Nephron (organoid): ENCODE measurements around the gene CMTM1.

Experiments
- H3K27ac Mint-ChIP-seq, 3 experiments: 2 replicates each; pipeline ENCODE4 v1.8.0; 2020; ENCODE audit warnings: mixed read lengths in 3 of 3, mild to moderate bottlenecking in 2 of 3, moderate library complexity in 1 of 3
- H3K27me3 Mint-ChIP-seq: 2 replicates; pipeline ENCODE4 v1.8.0; 2021; ENCODE audit warnings: low read depth, mild to moderate bottlenecking, moderate library complexity, mixed read lengths
- H3K36me3 Mint-ChIP-seq: 2 replicates; pipeline ENCODE4 v1.8.0; 2020; ENCODE audit warnings: low read depth, mixed read lengths
- H3K4me1 Mint-ChIP-seq: 2 replicates; pipeline ENCODE4 v1.8.0; 2020; ENCODE audit warnings: mixed read lengths
- H3K4me3 Mint-ChIP-seq, 3 experiments: 2 replicates each; pipeline ENCODE4 v1.8.0; 2020; ENCODE audit warnings: mild to moderate bottlenecking in 3 of 3, mixed read lengths in 3 of 3, moderate library complexity in 2 of 3
- H3K9me3 Mint-ChIP-seq: 2 replicates; pipeline ENCODE4 v1.8.0; 2020; ENCODE audit warnings: mixed read lengths
- TF ChIP-seq, protein P1 (sequence below), 3 experiments: fragments of 200-600 bp; sonication (generic); IDR thresholded peaks; one replicate each; pipeline ENCODE4 v1.5.0; 2021; ENCODE audit warnings: antibody characterized with exemption in 3 of 3; ENCODE audit not compliant: unreplicated experiment in 3 of 3

Gene CMTM1

DNA sequence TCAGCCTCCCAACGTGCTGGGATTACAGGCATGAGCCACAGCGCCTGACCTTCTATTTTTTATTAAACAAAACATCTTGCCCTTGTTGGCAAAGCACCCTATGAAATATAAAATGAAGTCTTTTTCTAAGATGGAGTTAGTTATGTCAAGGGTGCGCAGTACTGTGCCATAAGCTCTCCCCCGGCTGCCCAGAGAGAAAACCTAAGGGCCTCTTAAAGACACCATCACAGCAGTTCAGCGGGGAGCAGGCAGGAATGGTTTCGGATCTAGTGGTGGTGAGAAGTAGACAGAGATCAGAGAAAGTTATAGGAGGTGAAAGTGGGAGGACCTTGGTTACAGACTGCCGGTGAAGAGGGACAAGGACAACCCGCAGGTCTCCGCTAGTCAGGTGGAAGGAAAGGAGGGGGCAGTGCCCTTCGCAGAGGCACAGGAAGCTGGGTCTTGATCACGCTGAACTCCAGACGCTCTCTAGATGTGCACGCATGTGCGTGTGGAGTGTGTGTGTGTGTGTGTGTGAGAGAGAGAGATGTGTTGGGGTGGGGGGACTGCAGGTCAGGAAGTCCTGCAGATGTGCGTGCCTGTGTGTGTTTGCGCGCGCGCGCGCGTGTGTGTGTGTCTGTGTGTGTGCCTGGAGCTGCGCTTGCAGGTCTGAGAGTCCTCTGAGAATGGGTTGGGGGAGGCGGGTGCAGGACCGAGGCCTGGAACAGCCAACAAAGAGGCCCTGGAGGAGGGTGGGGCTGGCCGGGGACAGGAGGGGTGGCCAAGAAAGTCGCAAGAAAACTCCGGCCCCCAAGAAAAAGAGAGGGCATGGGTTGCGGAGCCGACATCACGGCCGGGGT, 37.5 kb downstream of the CMTM1 start:
- peaks cover 4% of the 10 kb centered on the region for H3K27me3 Mint-ChIP-seq
- H3K9me3 Mint-ChIP-seq, result no peaks in the 10 kb centered on the region
- peaks cover 2% of the 10 kb centered on the region for H3K36me3 Mint-ChIP-seq
- peak overlapping the region; percentile 97 to 99 (median 99) for H3K27ac Mint-ChIP-seq
- H3K4me1 Mint-ChIP-seq, result peaks cover 36% of the 10 kb centered on the region
- TF ChIP-seq, protein P1, sequence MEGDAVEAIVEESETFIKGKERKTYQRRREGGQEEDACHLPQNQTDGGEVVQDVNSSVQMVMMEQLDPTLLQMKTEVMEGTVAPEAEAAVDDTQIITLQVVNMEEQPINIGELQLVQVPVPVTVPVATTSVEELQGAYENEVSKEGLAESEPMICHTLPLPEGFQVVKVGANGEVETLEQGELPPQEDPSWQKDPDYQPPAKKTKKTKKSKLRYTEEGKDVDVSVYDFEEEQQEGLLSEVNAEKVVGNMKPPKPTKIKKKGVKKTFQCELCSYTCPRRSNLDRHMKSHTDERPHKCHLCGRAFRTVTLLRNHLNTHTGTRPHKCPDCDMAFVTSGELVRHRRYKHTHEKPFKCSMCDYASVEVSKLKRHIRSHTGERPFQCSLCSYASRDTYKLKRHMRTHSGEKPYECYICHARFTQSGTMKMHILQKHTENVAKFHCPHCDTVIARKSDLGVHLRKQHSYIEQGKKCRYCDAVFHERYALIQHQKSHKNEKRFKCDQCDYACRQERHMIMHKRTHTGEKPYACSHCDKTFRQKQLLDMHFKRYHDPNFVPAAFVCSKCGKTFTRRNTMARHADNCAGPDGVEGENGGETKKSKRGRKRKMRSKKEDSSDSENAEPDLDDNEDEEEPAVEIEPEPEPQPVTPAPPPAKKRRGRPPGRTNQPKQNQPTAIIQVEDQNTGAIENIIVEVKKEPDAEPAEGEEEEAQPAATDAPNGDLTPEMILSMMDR (IDR thresholded peaks at IDR 0.05; ENCODE audit: unreplicated experiment in 3 of 3), result no peak
- peak overlapping the region; percentile 89 to 95 (median 94) for H3K4me3 Mint-ChIP-seq

- Mint-ChIP-seq H3K27ac (peak within 1 kb of the TSS; percentile 97 to 99 (median 99)), H3K27me3 (peaks cover 4% of the 10 kb centered on the region), H3K4me3 (peak within 1 kb of the TSS; percentile 89 to 95 (median 94)), H3K36me3 (peaks cover 5% of the 10 kb centered on the region), H3K9me3 (no peaks in the 10 kb centered on the region), H3K4me1 (peaks cover 37% of the 10 kb centered on the region)
- TF ChIP-seq, protein P1 (IDR thresholded peaks at IDR 0.05; ENCODE audit: unreplicated experiment in 3 of 3), result peak; percentile 86 to 93 (median 92)
Observed at GRCh38 chr16:66604376-66605176, 38.3 kb downstream of the CMTM1 start, which contains the start of gene CMTM3. Gene CMTM3, plus strand, starts transcription at chr16:66604704. Its CDS starts 102 bp downstream, at chr16:66604806.

DNA sequence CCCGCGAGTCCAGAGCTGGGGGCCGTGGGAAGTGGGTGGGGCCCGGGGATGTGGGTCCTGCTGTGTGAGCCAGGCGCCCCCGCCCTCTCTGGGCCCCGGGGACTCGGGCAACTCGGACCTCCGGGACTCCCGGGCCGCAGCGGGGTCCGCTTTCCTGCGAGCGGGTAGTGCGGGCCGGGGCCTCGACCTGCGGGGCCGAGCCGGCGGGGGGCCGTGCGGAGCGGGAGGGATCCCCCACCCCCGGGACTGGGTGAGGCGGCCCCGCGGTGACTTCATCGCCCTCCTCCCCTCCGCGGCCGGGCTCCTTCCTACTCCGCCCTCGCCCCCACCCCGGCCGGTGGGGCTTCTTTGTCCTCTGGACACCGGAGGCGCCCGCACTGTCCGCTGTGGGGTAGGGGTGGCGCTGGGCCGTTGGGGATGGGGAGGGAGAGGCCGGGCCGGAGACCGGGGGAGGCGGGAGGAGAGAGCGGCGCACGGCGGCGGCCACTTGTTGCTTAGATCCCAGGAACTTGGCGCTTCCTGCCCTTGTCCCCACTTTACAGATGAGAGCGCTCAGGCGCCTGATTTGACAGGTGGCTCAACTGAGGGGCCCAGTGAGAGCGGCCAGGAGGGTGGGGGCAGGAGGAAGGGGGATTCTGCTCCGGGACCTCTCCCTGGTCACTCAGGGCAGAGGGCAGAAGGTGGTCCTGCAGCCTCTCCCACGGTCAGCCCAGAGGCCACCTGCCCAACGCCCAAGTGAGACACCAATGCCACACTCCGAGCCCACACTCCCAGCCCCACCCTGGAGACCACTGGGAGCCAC, 39.1 kb downstream of the CMTM1 start:
- Mint-ChIP-seq H3K9me3 (no peaks in the 10 kb centered on the region), H3K27ac (peak overlapping the region in 1 of 3 experiments; percentile 71), H3K36me3 (peaks cover 13% of the 10 kb centered on the region), H3K27me3 (peaks cover 4% of the 10 kb centered on the region), H3K4me3 (peak overlapping the region; percentile 76 to 88 (median 86)), H3K4me1 (peaks cover 37% of the 10 kb centered on the region)
- TF ChIP-seq, protein P1 (IDR thresholded peaks at IDR 0.05; ENCODE audit: unreplicated experiment in 3 of 3), result no peak

DNA sequence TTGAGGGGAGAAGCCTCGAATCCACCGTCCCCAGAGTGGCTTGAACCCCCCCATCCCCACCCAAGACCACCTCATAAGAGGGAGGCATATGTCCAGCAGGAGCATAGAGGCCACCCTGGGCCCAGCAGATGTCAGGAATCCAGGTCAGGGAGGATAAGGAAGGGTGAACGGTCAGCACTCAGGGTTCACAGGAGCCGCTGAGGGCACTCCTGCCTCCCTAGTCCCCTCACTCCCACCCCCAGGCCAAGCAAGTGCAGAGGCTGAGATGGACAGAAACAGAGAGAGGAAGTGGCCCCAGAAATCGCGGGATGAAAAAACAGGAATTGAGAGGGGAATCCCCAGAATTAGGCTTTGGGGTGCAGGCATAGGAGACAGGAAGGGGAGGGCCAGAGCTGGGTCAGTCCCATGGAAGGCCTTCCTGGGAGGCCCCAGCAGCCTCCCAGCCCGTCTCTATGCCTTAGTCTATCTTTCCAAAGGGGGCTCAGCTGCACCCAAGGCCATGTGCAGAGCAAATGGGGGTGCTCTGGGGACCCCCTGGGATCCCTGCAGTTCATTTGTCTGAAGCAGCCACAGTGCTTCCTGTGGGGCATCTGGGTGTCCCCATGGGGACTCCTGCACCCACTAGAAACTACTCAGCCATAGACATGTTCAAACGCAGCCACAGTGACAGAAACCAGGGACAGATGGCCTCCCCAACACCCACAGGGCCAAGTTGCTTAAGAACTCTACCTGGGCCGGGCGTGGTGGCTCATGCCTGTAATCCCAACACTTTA, 39.9 kb downstream of the CMTM1 start:
- Mint-ChIP-seq H3K36me3 (peaks cover 21% of the 10 kb centered on the region), H3K4me1 (peaks cover 29% of the 10 kb centered on the region), H3K27me3 (no peaks in the 10 kb centered on the region), H3K4me3 (peak overlapping the region; percentile 76 to 88 (median 86)), H3K9me3 (no peaks in the 10 kb centered on the region), H3K27ac (peak overlapping the region; percentile 64 to 85 (median 71))
- TF ChIP-seq, protein P1 (IDR thresholded peaks at IDR 0.05; ENCODE audit: unreplicated experiment in 3 of 3), result no peak
